ENCODE data around the gene VIM. TPM values are rescaled to one million over a fixed set of nuclear protein-coding genes. Genes with fewer than 3 reads are reported as not detected.

The VIM gene
- total and polyA plus RNA-seq, 12 donors: 200 to 1,377 (median 723) TPM

DNA sequence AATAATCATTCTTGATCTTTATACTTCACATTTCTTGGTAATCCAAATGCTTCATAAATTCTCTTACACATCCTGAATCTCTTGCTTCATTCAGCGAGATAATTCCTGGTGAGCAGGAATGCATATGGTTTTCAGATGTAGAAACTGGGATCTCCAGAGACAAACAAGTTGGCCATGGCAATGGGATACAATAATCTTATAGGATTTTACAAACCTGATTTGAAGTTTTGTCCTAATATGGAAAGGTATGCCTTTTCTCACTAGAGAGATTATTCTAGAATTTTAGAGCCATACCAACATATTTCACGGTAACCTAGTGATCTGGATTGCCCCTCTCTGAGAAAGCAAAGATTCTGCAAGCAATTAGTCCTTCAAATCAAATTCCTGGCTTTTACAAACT lies 13.5 kb upstream of the VIM start:
- peak overlapping the region in 1 of 5 donors; percentile 37 for H3K27ac ChIP-seq
- 82 to 92% (median 84%) methylated on average over 2 of the region's 2 CpGs for WGBS, 4 donors
- TF ChIP-seq CTCF (IDR thresholded peaks at IDR 0.05) (no peak), POLR2A (IDR thresholded peaks at IDR 0.05) (no peak)
- H3K4me1 ChIP-seq (replicated peaks in 1 of 2): peaks cover 11 to 27% of the 10 kb centered on the region in 2 donors
- no peaks in the 10 kb centered on the region for H3K27me3 ChIP-seq
- no peaks in the 10 kb centered on the region for H3K36me3 ChIP-seq (replicated peaks in 1 of 2)
- no peak overlapping the region for H3K4me3 ChIP-seq
- DNase-seq: no peak
- peaks cover 0 to 7% (median 0%) of the 10 kb centered on the region in 3 donors for H3K9me3 ChIP-seq (replicated peaks in 1 of 3)
- intact Hi-C loops (cut with DNase I): no loop called here

DNA sequence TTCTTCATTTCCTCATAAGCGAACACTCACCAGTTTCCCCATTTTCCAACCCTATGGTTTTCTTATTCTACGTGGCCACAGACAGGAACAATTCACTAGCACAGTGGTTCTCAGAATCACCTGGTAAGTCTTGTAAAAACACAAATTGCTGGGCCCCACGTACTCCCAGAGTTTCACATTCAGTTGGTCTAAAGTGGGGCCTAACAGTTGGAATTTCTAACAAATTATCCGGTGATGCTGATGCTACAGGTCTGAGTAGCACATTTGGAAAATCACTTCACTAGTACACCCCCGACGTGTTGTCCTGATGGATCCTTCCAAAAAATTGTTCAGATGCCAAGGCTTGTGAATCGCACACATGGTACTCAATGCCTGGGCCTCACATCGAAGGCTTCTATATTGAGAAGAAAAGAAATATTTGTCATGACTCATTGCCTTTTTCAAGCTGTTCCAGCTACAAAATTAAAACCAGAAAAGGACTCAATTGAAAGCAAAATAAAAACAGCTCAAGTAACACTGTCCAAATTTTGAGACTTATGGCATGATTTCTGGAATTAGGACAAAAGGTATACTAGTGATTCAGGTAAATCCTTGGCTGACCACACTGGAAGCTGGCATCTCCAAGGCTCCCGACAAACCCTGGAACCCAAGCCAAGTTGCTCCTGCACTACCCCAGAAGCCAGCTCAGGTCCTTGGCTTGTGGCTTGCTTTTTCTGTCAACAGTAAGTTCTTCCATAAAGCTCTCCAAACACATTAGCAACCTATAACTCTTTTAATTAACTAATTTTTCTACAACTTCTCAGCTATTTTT lies 12.9 kb upstream of the VIM start:
- TF ChIP-seq POLR2A (IDR thresholded peaks at IDR 0.05): no peak
- TF ChIP-seq CTCF (IDR thresholded peaks at IDR 0.05): no peak
- WGBS, 4 donors: 57 to 65% (median 60%) methylated on average over 9 of the region's 9 CpGs
- Histone ChIP-seq H3K4me1 (replicated peaks in 1 of 2) (peaks cover 11 to 27% of the 10 kb centered on the region in 2 donors), H3K36me3 (replicated peaks in 1 of 2) (no peaks in the 10 kb centered on the region), H3K9me3 (replicated peaks in 1 of 3) (peaks cover 0 to 7% (median 0%) of the 10 kb centered on the region in 3 donors), H3K4me3 (no peak overlapping the region), H3K27me3 (no peaks in the 10 kb centered on the region), H3K27ac (peak overlapping the region in 4 of 5 donors; percentile 31 to 89 (median 50))
- peak in 2 of 7 donors; percentile 32 for DNase-seq
- intact Hi-C loops (cut with DNase I): no loop called here

DNA sequence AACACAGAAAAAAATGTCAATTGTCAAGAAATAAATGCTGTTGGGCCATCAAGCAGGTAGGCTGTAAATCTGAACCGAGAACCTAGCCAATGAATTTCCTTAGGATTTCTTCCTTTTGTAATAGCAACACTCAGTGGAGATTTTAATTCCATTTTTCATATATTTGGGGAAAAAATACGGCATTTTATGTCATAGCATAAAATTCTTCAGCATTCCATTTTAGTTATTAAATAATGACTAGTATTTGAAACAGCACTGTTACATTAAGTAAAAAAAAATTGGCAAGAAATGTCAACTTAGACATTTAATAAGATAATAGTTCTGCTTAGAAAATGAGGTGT lies 12.3 kb upstream of the VIM start:
- TF ChIP-seq CTCF (IDR thresholded peaks at IDR 0.05) (no peak), POLR2A (IDR thresholded peaks at IDR 0.05) (no peak)
- peak overlapping the region in 4 of 5 donors; percentile 31 to 89 (median 50) for H3K27ac ChIP-seq
- DNase-seq: no peak
- H3K9me3 ChIP-seq (replicated peaks in 1 of 3): peaks cover 0 to 7% (median 0%) of the 10 kb centered on the region in 3 donors
- H3K4me3 ChIP-seq: no peak overlapping the region
- intact Hi-C loops (cut with DNase I): no loop called here
- no peaks in the 10 kb centered on the region for H3K27me3 ChIP-seq
- H3K4me1 ChIP-seq (replicated peaks in 1 of 2): peaks cover 11 to 27% of the 10 kb centered on the region in 2 donors
- WGBS, 4 donors: 82 to 93% (median 90%) methylated on average over 2 of the region's 2 CpGs
- no peaks in the 10 kb centered on the region for H3K36me3 ChIP-seq (replicated peaks in 1 of 2)

DNA sequence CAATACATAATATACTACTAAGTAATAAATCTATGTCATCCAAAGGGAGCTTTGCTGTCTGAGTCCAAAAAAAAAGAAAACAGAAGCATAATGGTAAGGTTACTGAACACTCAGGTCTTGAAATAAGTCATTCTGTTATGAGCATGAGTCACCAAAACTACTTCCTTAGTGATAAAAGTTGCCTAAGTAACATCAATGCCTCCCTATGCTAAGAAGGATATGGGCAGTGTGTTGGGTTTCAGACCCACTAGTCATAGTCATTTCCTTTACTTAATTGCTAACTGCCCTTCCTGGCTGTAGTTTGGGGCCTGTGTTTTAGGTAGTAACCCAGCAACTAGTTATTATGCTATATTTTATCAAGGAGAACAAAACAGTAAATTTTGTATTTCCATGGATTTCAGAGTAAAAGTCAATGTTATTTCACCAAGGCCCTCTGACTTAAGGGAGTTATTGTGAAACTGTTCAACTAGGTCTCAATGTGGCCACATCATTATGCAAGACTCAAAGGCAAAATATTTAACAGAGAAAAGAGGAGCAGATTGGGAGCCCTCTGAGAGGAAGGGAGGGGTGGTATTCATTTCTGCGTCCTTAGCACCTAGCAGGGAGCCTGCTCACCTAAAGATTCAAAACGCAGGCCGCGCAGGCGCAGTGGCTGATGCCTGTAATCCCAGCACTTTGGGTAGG lies 11.7 kb upstream of the VIM start:
- no peak overlapping the region for H3K4me3 ChIP-seq
- peaks cover 11 to 27% of the 10 kb centered on the region in 2 donors for H3K4me1 ChIP-seq (replicated peaks in 1 of 2)
- 78 to 95% (median 93%) methylated on average over 5 of the region's 5 CpGs for WGBS, 4 donors
- TF ChIP-seq CTCF (IDR thresholded peaks at IDR 0.05): no peak
- no peak for TF ChIP-seq POLR2A (IDR thresholded peaks at IDR 0.05)
- H3K27ac ChIP-seq: peak overlapping the region; percentile 40 to 89 (median 57)
- intact Hi-C loops (cut with DNase I): no loop called here
- H3K27me3 ChIP-seq: no peaks in the 10 kb centered on the region
- peaks cover 0 to 7% (median 0%) of the 10 kb centered on the region in 3 donors for H3K9me3 ChIP-seq (replicated peaks in 1 of 3)
- DNase-seq: peak in 1 of 7 donors; percentile 32
- no peaks in the 10 kb centered on the region for H3K36me3 ChIP-seq (replicated peaks in 1 of 2)

Measured in adrenal gland (tissue), 12 donors.